Liver (tissue), 9 donors: ENCODE results near the gene APOBEC2. TPM values are rescaled to one million over a fixed set of nuclear protein-coding genes. Genes with fewer than 3 reads are reported as not detected.

Source experiments
- DNase-seq: peaks from one replicate; pipeline ENCODE4 v3.0.0-alpha.2; 2017; ENCODE audit warnings: low spot score
- H3K27ac ChIP-seq, 2 donors: one replicate each; pipeline ENCODE4 v1.7.0; 2013; ENCODE audit warnings: inconsistent platforms in 2 of 2, low read length in 2 of 2, control low read depth in 1 of 2, low read depth in 1 of 2, mild to moderate bottlenecking in 1 of 2
- H3K27me3 ChIP-seq, 4 donors: one replicate each; pipeline versions ENCODE4 v1.6.1 to v1.7.0; 2013; ENCODE audit warnings: low read length in 3 of 4, inconsistent platforms in 1 of 4, mild to moderate bottlenecking in 1 of 4, moderate library complexity in 1 of 4; ENCODE audit not compliant: control insufficient read depth in 4 of 4, insufficient read depth in 4 of 4
- H3K36me3 ChIP-seq, 4 donors: one replicate each; pipeline versions ENCODE4 v1.6.1 to v1.7.0; 2013; ENCODE audit warnings: low read length in 3 of 4, mild to moderate bottlenecking in 3 of 4, low read depth in 1 of 4, moderate library complexity in 1 of 4; ENCODE audit not compliant: control insufficient read depth in 4 of 4, insufficient read depth in 3 of 4
- H3K4me1 ChIP-seq, 4 donors: one replicate each; pipeline versions ENCODE4 v1.6.1 to v1.7.0; 2013; ENCODE audit warnings: low read length in 3 of 4, mild to moderate bottlenecking in 3 of 4, moderate library complexity in 1 of 4; ENCODE audit not compliant: control insufficient read depth in 4 of 4, insufficient read depth in 4 of 4
- H3K4me3 ChIP-seq, 3 donors: one replicate each; pipeline versions ENCODE4 v1.6.1 to v1.7.0; 2013; ENCODE audit warnings: low read length in 3 of 3, control low read depth in 1 of 3, low read depth in 1 of 3, mild to moderate bottlenecking in 1 of 3
- H3K9ac ChIP-seq, 2 donors: one replicate each; pipeline ENCODE4 v1.7.0; 2013; ENCODE audit warnings: low read length in 2 of 2, mild to moderate bottlenecking in 2 of 2, moderate library complexity in 2 of 2, control low read depth in 1 of 2, low read depth in 1 of 2
- H3K9me3 ChIP-seq, 4 donors: one replicate each; pipeline versions ENCODE4 v1.6.1 to v1.7.0; 2013; ENCODE audit warnings: low read length in 3 of 4; ENCODE audit not compliant: control insufficient read depth in 4 of 4
- ATF3 ChIP-seq: IDR thresholded peaks from 2 replicates; pipeline ENCODE4 v1.6.1; 2016; ENCODE audit warnings: antibody characterized with exemption
- CTCF ChIP-seq: fragments of 150-350 bp; IDR thresholded peaks from 2 replicates; pipeline ENCODE4 v1.5.1; 2017; ENCODE audit warnings: improper control_type of control experiment, low read depth, low read length; ENCODE audit not compliant: missing input control
- EGR1 ChIP-seq, 2 donors: IDR thresholded peaks; 2 replicates each; pipeline ENCODE4 v1.6.1; 2016 to 2018; ENCODE audit warnings: antibody characterized with exemption in 2 of 2, low read depth in 2 of 2
- FOXA1 ChIP-seq: IDR thresholded peaks from 2 replicates; pipeline ENCODE4 v1.6.1; 2016; ENCODE audit warnings: antibody characterized with exemption
- FOXA2 ChIP-seq: IDR thresholded peaks from 2 replicates; pipeline ENCODE4 v1.6.1; 2016; ENCODE audit warnings: antibody characterized with exemption
- GABPA ChIP-seq, 2 donors: IDR thresholded peaks in 1 of 2; conservative IDR thresholded peaks in 1 of 2; 2 replicates each; pipeline ENCODE4 v1.6.1; 2016; ENCODE audit warnings: antibody characterized with exemption in 2 of 2, mild to moderate bottlenecking in 1 of 2, moderate library complexity in 1 of 2
- HNF4A ChIP-seq, 2 donors: conservative IDR thresholded peaks; 2 replicates each; pipeline ENCODE4 v1.6.1; 2016; ENCODE audit warnings: antibody characterized with exemption in 2 of 2, mild to moderate bottlenecking in 2 of 2
- HNF4G ChIP-seq: IDR thresholded peaks from 2 replicates; pipeline ENCODE4 v1.6.1; 2016; ENCODE audit warnings: antibody characterized with exemption
- JUND ChIP-seq, 2 donors: IDR thresholded peaks; 2 replicates each; pipeline ENCODE4 v1.6.1; 2016; ENCODE audit warnings: antibody characterized with exemption in 2 of 2
- MAX ChIP-seq: IDR thresholded peaks from 2 replicates; pipeline ENCODE4 v1.6.1; 2016; ENCODE audit warnings: antibody characterized with exemption
- NR2F2 ChIP-seq: IDR thresholded peaks from 2 replicates; pipeline ENCODE4 v1.6.1; 2016; ENCODE audit warnings: antibody characterized with exemption
- RAD21 ChIP-seq, 2 donors: IDR thresholded peaks; 2 replicates each; pipeline ENCODE4 v1.6.1; 2016; ENCODE audit warnings: antibody characterized with exemption in 2 of 2, mild to moderate bottlenecking in 2 of 2
- REST ChIP-seq: IDR thresholded peaks from 2 replicates; pipeline ENCODE4 v1.6.1; 2016; ENCODE audit warnings: antibody characterized with exemption, mild to moderate bottlenecking
- RXRA ChIP-seq, 2 donors: IDR thresholded peaks; 2 replicates each; pipeline ENCODE4 v1.6.1; 2017 to 2018; ENCODE audit warnings: antibody characterized with exemption in 2 of 2, mild to moderate bottlenecking in 1 of 2
- SP1 ChIP-seq: IDR thresholded peaks from 2 replicates; pipeline ENCODE4 v1.6.1; 2018; ENCODE audit warnings: antibody characterized with exemption, mild to moderate bottlenecking
- TAF1 ChIP-seq: conservative IDR thresholded peaks from 2 replicates; pipeline ENCODE4 v1.6.1; 2016; ENCODE audit warnings: antibody characterized with exemption, mild to moderate bottlenecking
- YY1 ChIP-seq: IDR thresholded peaks from 2 replicates; pipeline ENCODE4 v1.6.1; 2016; ENCODE audit warnings: antibody characterized with exemption, mild to moderate bottlenecking
- ZBTB33 ChIP-seq: IDR thresholded peaks from 2 replicates; pipeline ENCODE4 v1.6.1; 2016; ENCODE audit warnings: antibody characterized with exemption
- WGBS: extraction: QIAGEN DNeasy Blood & Tissue Kit; methylation state at CpG from one replicate; pipeline ENCODE4 v1.1.7; 2013; 5-methylcytosine and 5-hydroxymethylcytosine counted together
- polyA plus RNA-seq, 2 donors: library from polyadenylated mRNA; stranded (reverse) in 1 of 2; unstranded in 1 of 2; fragments of 200-250 nt in 1 of 2; fragments of >200 nt in 1 of 2; fragmentation: Nextera tagmentation in 1 of 2; extraction: Ambion mirVana in 1 of 2; gene quantifications; one replicate each; pipeline versions ENCODE4 v1.2.1 to v1.2.3, GENCODE V29; 2013 to 2015
- total RNA-seq, 2 donors: library from RNA; depleted of rRNA; stranded (reverse); fragments of >200 nt; gene quantifications; one replicate each; pipeline ENCODE4 v1.2.3, GENCODE V29; 2014
- donor health status: healthy.
- donor health status: healthy.
- donor health status: healthy.
- donor health status: healthy.
- donor health status: healthy.

APOBEC2 gene
- total and polyA plus RNA-seq, 4 donors: 1.6 to 2.3 TPM; not detected in 2

- WGBS: under 1% methylated on average over 63 of the region's 63 CpGs
- peak within 1 kb of the TSS; percentile 99 to 100 for H3K27ac ChIP-seq
- no peaks in the 10 kb centered on the region for H3K27me3 ChIP-seq
- no peaks in the 10 kb centered on the region for H3K9me3 ChIP-seq
- H3K4me1 ChIP-seq: peaks cover under 1 to 42% (median 34%) of the 10 kb centered on the region in 4 donors
- peak within 1 kb of the TSS; percentile 84 to 93 (median 84) for H3K4me3 ChIP-seq
- H3K9ac ChIP-seq: peak within 1 kb of the TSS; percentile 98 to 99
- H3K36me3 ChIP-seq: peaks cover 0 to 10% (median 5%) of the 10 kb centered on the region in 4 donors
- DNase-seq: peak; percentile 99
- peak; percentile 76 for TF ChIP-seq MAX
- TF ChIP-seq YY1: peak; percentile 98
- no peak for TF ChIP-seq HNF4G
- TF ChIP-seq REST: peak; percentile 75
- peak; percentile 47 to 84 for TF ChIP-seq RXRA (IDR thresholded peaks at IDR 0.05)
- TF ChIP-seq GABPA (IDR thresholded peaks at IDR 0.05 in 1 of 2, conservative IDR thresholded peaks at IDR 0.05 in 1 of 2): peak; percentile 85 to 94
- no peak for TF ChIP-seq FOXA1
- TF ChIP-seq TAF1: peak; percentile 84
- TF ChIP-seq EGR1 (IDR thresholded peaks at IDR 0.05; ENCODE audit: low read depth in 2 of 2): peak; percentile 71 to 88
- TF ChIP-seq SP1: peak; percentile 71
- peak in 1 of 2 donors; percentile 25 for TF ChIP-seq JUND (IDR thresholded peaks at IDR 0.05)
- peak; percentile 90 for TF ChIP-seq ZBTB33
- TF ChIP-seq RAD21 (IDR thresholded peaks at IDR 0.05): no peak
- peak; percentile 66 for TF ChIP-seq ATF3
- peak; percentile 4 to 17 for TF ChIP-seq HNF4A (conservative IDR thresholded peaks at IDR 0.05)
- no peak for TF ChIP-seq CTCF
- TF ChIP-seq NR2F2: peak; percentile 50
- peak; percentile 23 for TF ChIP-seq FOXA2
Measured at GRCh38 chr6:41071923-41072835, 19.2 kb downstream of the APOBEC2 start, which contains the start of gene OARD1. OARD1 (minus strand) TSS chr6:41072356; CDS start chr6:41071634, 722 bp downstream.
